ENCODE results near the gene COX7A2.

- TF ChIP-seq FOS (IDR thresholded peaks at IDR 0.05; ENCODE audit: low read depth, low read length) (no peak), CTCF (conservative IDR thresholded peaks at IDR 0.05; ENCODE audit: low read depth, low read length) (peak; percentile 83), RAD21 (IDR thresholded peaks at IDR 0.05; ENCODE audit: low read length) (peak; percentile 85), NFE2L2 (IDR thresholded peaks at IDR 0.05; ENCODE audit: low read depth, low read length) (no peak), SMC3 (IDR thresholded peaks at IDR 0.05; ENCODE audit: low read depth, low read length) (peak; percentile 88), POLR2A (IDR thresholded peaks at IDR 0.05; ENCODE audit: low read depth, low read length) (no peak), MXI1 (IDR thresholded peaks at IDR 0.05; ENCODE audit: borderline replicate concordance, low read depth, low read length) (no peak), RCOR1 (IDR thresholded peaks at IDR 0.05; ENCODE audit: insufficient replicate concordance, low read length) (no peak), MAZ (IDR thresholded peaks at IDR 0.05; ENCODE audit: borderline replicate concordance, low read depth, low read length) (no peak), RFX5 (IDR thresholded peaks at IDR 0.05; ENCODE audit: low read depth, low read length) (no peak), BHLHE40 (IDR thresholded peaks at IDR 0.05; ENCODE audit: low read depth, low read length) (no peak), USF2 (IDR thresholded peaks at IDR 0.05; ENCODE audit: low read depth, low read length) (no peak), CEBPB (IDR thresholded peaks at IDR 0.05; ENCODE audit: low read depth, low read length) (no peak), ELK1 (IDR thresholded peaks at IDR 0.05; ENCODE audit: borderline replicate concordance, low read depth, low read length) (no peak)
Observed at GRCh38 chr6:75266716-75267291, 23.2 kb upstream of the COX7A2 start.
